NCI-H1105 (cell line): ENCODE measurements around the gene ANAPC5.
"Not testable (repeated sequence)": the region's sequence is repeated elsewhere in the genome, so short reads cannot be mapped to it uniquely, and the experiment has no call there.

Experiments used
- DNase-seq: peaks from one replicate; lab custom pipeline; 2025; lab: John Stamatoyannopoulos, UW

Gene ANAPC5

GRCh38 chr12:121310231-121310630 lies 42.0 kb downstream of the ANAPC5 start:
- DNase-seq = not testable (repeated sequence)

DNA sequence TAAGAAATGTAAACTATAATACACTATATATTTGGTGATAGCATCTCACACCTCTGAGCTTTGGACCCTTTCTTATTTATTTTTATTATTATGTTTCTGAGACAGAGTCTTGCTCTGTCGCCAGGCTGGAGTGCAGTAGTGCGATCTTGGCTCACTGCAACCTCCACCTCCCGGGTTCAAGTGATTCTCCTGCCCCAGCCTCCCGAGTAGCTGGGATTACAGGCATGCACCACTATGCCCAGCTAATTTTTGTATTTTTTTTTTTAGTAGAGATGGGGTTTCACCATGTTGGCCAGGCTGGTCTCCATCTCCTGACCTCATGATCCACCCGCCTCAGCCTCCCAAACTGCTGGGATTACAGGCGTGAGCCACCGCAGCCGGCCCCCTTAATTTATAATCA lies 44.8 kb downstream of the ANAPC5 start:
- DNase-seq = not testable (repeated sequence)

DNA sequence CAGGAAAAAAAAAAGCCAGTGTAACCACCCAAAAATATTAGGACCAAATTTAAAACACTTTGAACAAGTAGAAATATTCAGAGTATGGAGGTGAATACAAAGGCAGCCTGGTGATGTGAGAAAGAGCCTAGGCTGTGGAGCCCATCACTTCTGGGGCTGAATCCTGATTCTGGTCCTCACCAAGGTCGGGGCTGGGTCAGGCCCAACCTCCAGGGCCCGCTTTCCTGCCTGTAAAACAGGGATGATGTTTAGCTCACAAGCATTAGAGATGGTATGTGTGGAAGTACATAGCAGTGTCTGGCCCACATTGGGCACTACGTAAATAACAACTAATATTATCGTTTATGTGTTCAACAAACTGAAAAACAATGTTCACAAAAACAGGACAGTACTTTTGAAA lies 47.9 kb downstream of the ANAPC5 start:
- no peak for DNase-seq

DNA sequence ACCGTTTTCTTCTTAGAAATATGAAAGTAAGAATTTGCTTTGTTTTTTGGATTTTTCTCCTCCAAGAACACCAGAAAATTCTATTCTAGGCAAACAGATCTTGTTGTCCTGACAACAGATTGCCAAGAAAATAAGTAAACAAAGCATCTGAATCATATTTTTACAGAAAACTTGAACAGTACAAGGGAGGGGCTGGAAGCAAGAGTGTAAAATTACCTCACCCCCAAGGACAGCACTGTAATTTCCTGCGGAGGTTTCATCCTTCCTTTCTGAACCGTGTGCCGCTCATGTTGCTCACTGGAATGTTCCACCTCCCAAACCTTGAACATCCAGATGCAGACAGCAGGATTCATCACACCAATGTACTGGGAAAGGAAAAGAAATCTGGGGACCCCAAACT lies 50.3 kb downstream of the ANAPC5 start:
- no peak for DNase-seq

DNA sequence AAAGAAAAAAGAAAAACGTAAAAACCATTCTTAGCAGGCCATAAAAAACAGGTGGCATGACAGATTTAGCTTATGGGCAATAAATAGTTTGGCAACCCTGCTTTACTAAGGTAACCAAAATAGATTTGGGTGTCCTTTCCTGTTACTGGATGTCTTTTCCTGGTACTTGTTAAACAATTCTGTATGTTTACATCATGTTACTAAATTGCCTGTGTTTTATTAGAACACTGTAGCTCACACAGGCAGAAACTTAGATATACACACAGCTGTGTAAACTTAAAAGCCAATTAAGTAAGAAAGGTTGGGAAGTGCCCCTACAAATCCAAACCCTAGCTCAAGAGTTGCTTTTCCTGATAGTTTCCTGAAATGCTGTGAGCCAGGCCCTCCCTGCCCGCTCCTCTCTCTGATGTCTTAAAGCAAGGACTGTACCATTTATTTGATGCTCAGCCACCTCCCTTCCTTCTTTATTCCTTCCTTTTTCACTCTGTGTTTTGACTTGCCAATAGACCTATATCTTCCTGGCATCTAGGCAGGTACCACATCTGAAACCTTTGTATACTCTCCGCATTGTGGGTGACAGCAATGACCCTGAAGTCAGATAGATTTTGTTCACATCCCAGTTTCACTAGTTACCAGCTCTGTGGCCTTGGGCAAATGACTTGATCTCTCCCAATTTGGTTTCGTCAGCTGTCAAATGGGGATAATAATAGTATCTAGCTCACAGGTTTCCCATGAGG lies 52.0 kb downstream of the ANAPC5 start:
- peak; percentile 27 for DNase-seq

DNA sequence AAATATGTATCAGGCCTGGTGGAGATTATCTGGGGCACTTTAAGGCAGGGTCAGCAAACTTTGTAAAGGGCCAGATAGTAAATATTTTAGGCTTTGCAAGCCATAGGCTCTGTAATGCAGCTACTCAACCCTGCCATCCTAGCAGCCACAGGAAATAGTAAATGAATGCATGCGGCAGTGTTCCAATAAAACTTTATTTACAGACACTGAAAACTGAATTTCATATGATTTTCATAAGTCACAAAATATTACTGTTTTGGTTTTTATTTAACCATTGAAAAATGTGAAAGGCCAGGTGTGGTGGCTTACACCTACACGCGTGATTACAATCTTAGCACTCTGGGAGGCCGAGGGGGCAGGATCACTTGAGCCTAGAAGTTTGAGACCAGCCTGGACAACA lies 52.5 kb downstream of the ANAPC5 start:
- no peak for DNase-seq

DNA sequence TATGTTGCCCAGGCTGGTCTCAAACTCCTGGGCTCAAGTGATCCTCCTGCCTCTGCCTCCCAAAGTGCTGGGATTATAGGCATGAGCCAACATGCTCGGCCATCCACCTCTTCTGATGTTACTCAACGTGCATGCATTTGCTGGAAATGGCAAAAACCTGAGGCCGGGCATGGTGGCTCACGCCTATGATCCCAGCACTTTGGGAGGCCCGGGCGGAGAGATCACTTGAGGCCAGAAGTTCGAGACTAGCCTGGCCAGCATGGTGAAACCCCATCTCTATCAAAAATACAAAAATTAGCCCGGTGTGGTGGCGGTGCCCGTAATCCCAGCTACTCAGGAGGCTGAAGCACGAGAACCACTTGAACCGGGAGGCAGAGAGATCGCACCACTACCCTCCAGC lies 53.8 kb downstream of the ANAPC5 start:
- DNase-seq = not testable (repeated sequence)

- peak; percentile 52 for DNase-seq
These were observed 54.7 kb downstream of the ANAPC5 start for GRCh38 chr12:121297435-121297991.

- DNase-seq = peak; percentile 88
These were observed 55.4 kb downstream of the ANAPC5 start, which contains the start of gene CAMKK2 for GRCh38 chr12:121296618-121297434. CAMKK2 (minus strand) TSS chr12:121296709; CDS start chr12:121274526, 22,183 bp downstream.

GRCh38 chr12:121295746-121296617 lies 56.2 kb downstream of the ANAPC5 start:
- no peak for DNase-seq

- DNase-seq = no peak
These were observed 57.0 kb downstream of the ANAPC5 start for GRCh38 chr12:121295116-121295745.

DNA sequence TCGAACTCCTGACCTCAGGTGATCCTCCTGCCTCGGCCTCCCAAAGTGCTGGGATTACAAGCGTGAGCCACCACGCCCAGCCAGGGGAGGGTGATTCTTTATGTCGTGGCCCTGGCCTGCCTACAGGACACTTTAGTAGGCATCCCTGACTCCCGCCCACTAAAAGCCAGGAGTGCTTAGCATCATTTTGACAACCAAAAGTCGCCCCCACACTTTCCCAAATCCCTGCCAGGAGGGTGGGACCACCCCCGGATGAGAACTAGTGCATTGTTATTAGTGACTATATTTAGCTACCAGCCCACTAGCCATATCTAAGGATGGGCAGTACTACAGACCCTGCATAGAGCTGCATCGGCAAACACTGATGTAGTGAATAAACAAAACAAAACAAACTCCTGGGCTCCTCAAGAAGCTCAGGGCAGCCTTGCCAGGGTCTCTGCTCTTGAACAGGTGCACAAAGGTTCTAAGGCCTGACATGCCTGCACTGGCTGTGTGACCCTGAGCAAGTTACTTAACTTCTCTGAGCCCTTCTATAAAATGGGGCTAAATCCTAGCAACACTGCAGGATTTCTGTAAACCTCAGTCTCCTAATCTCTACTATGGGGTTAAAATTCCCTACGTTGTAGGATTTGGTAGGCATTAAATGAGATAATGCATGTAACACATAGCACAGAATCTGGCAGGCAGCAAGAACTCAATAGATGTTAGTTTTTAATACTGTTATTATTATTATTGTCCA lies 57.9 kb downstream of the ANAPC5 start:
- no peak for DNase-seq

- DNase-seq = no peak
These were observed 58.6 kb downstream of the ANAPC5 start for GRCh38 chr12:121293603-121294002.

GRCh38 chr12:121290410-121290809 lies 61.8 kb downstream of the ANAPC5 start:
- DNase-seq = no peak

GRCh38 chr12:121289962-121290361 lies 62.2 kb downstream of the ANAPC5 start:
- no peak for DNase-seq

DNA sequence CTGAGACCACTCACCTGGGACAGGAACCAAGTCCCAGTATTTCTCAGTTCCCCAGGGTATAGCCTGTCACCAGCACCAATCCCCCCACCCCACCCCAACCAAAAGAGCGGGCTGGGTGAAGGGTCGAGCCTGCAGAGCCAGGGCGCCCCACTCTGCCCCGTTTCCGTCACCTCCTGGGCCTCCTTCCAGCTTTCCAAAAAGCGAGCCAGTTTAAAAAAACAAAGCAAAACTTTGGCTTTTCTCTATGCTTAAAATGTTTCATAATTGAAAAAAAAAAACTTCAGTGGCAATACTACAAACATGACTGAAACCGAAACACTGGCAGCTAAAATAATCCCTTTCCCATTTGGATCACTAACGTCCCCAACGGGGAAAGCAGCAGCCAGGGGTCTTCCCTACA lies 63.2 kb downstream of the ANAPC5 start:
- DNase-seq = no peak

DNA sequence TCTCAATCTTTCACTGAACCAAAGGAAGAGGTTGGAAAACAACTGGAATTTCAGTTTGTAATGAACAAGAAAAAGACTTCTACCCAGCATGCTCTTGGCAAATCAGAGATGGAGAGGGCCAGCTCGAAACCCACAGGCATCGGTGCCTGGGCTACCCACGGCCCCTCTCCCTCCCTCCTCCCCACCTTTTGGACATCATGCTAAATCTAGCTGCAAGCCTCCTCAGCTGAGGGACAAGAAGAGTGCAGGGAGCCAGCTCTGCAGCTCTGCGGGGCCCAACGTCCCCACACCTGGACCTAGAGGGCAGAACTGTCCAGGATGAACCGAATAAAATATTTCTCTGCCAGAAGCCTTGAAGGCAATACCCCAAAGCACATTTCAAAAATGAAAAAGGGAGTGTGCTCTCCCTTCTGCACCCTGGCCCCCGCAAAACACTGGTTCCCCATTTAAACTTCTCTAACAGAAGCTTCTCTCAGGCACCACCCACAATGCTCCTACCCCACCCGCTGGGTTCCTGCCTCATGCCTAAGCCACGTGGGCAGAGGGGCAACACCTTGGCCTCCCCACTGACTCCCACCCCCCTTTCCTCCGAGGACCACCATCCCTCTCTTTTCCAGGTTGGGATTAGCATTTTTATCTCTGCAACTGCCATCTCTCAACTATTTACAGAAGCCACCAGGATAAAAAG lies 63.9 kb downstream of the ANAPC5 start:
- DNase-seq = no peak

DNA sequence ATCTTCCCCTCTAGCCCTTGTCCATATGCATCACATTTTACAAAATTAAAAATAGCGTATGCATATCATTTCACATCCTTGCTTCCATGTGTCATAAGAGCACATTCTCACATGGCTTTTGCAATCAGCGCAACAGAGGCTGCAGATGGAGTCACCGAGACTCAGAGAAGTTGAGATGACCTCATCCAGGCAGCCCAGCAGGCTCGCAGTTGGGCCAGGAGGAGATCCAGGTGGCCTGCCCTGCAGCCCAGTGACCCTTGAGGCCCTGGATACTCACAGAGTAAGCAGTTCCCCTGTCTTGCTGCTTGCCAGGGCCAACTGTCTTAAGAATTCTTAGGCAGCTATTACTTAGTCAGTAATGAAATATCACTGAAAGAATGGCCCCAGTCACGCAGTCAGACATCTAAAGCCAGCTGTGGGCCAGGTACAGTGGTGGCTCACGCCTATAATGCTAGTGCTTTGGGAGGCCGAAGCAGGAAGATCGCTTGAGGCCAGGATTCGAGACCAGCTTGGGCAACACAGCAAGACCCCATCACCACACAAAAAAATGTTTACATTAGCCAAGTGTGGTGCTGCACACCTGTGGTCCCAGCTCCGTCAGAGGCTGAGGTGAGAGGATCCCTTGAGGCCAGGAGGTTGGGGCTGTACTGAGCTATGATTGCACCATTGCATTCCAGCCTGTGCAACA lies 64.8 kb downstream of the ANAPC5 start:
- no peak for DNase-seq

DNA sequence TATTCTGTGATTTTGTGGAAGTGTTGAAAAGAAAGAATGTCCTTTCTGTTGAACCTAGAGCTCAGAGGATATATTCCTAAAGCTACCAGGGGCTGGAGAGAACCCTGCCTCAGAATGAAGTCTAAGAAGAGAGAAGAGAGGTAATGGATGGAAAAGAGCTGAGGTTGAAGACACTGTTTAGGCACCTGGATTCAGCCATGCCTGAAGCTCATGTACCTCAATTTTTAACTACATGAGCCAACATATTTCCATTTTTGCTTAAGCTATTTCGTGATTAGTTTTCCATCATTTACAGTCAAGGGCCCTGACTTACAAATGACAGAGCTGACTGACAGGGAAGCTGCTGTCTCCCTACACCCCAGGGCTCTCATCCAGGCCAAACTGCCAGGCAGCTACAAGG lies 66.4 kb downstream of the ANAPC5 start:
- DNase-seq = no peak
